ENCODE measurements around the gene SLC37A3. TPM values are rescaled to one million over a fixed set of nuclear protein-coding genes. Genes with fewer than 3 reads are reported as not detected.

SLC37A3 gene
- total RNA-seq, 1 donor: 79.0 TPM

DNA sequence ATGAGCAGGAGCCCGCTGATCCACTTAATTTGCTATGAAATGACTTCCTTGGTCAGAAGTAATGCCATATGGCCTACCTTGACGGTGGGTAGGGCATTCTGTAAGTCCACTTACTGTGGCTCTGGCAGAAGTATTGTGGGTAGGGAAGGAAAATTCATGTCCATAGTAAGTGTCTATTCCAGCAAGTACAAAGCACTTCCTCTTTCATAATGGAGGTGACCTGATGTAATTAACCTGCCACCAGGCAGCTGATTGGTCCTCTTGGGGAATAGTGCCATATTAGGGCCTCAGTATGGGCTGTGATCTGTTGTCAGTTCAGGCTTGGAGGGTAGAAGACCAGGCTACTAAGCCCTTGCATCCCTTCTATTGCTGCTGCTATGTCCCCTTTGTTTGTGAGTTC lies 103.9 kb downstream of the SLC37A3 start:
- TF ChIP-seq, protein P1, sequence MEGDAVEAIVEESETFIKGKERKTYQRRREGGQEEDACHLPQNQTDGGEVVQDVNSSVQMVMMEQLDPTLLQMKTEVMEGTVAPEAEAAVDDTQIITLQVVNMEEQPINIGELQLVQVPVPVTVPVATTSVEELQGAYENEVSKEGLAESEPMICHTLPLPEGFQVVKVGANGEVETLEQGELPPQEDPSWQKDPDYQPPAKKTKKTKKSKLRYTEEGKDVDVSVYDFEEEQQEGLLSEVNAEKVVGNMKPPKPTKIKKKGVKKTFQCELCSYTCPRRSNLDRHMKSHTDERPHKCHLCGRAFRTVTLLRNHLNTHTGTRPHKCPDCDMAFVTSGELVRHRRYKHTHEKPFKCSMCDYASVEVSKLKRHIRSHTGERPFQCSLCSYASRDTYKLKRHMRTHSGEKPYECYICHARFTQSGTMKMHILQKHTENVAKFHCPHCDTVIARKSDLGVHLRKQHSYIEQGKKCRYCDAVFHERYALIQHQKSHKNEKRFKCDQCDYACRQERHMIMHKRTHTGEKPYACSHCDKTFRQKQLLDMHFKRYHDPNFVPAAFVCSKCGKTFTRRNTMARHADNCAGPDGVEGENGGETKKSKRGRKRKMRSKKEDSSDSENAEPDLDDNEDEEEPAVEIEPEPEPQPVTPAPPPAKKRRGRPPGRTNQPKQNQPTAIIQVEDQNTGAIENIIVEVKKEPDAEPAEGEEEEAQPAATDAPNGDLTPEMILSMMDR (IDR thresholded peaks at IDR 0.05; ENCODE audit: insufficient read depth, low read depth, low read length): no peak
- H3K4me3 ChIP-seq (ENCODE audit: low read depth, low read length): no peak overlapping the region
- DNase-seq (ENCODE audit: low read depth): no peak

- TF ChIP-seq, protein P1 (IDR thresholded peaks at IDR 0.05; ENCODE audit: insufficient read depth, low read depth, low read length): no peak
- H3K4me3 ChIP-seq (ENCODE audit: low read depth, low read length): no peak overlapping the region
- no peak for DNase-seq (ENCODE audit: low read depth)
Observed at GRCh38 chr7:140292438-140292837, 105.9 kb downstream of the SLC37A3 start.

DNA sequence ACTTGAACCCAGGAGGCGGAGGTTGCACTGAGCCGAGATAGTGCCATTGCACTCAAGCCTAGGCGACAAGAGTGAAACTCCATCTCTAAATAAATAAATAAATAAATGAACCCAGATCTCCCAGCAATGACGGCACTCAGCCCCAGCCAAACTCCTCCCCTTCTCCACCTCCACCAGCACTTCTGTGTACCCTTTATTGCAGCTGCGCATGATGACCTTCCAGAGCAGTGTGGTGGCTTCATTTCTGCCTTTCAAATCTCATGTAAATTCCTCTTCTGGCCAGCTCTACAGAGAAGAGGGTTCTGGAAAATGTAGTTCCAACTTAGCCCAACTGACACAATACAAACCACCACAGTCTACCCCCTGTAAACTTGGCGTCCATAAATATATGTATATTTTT lies 108.5 kb downstream of the SLC37A3 start:
- no peak overlapping the region for H3K4me3 ChIP-seq (ENCODE audit: low read depth, low read length)
- DNase-seq (ENCODE audit: low read depth): no peak
- TF ChIP-seq, protein P1 (IDR thresholded peaks at IDR 0.05; ENCODE audit: insufficient read depth, low read depth, low read length): no peak

DNA sequence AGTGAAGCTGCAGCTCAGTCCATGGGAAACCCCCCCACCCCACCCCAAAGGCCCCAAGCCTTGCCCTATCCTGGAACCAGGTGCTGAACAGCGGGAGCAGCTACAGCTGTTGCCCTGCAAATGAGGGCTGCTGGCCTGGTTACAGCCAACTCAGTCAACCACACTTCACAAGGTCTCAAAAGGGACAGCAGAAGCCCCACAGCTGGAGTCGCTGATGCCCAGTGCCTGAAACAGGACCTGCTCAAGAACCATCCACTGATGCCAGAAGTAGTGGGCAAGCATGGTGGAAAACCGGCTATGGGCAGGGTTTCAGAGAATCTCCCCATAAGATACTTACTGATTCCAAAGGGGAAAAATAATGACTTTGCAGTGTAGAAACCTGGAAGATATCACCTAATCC lies 110.3 kb downstream of the SLC37A3 start:
- no peak for DNase-seq (ENCODE audit: low read depth)
- H3K4me3 ChIP-seq (ENCODE audit: low read depth, low read length): no peak overlapping the region
- TF ChIP-seq, protein P1 (IDR thresholded peaks at IDR 0.05; ENCODE audit: insufficient read depth, low read depth, low read length): no peak

- DNase-seq (ENCODE audit: low read depth): no peak
- no peak overlapping the region for H3K4me3 ChIP-seq (ENCODE audit: low read depth, low read length)
- TF ChIP-seq, protein P1 (IDR thresholded peaks at IDR 0.05; ENCODE audit: insufficient read depth, low read depth, low read length): no peak
Observed at GRCh38 chr7:140285938-140286337, 112.4 kb downstream of the SLC37A3 start.

DNA sequence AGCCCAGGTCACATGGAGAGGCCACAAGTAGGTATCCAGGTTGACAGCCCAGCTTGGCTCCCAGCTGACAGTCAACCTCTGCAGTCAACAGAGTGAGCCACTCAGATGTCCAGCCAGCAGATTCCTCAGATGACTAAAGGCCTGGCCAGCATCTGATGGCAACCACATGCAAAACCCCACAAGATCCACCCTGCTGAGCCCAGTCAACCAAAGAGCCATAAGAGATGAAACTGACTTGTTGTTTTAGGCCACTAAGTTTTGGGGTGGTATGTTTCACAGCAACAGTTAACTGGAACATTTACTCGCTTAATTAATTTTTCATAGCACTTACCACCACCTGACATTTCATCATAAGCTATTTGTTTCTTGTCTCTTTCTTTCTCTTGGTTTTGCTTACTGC lies 114.3 kb downstream of the SLC37A3 start:
- TF ChIP-seq, protein P1 (IDR thresholded peaks at IDR 0.05; ENCODE audit: insufficient read depth, low read depth, low read length): no peak
- no peak overlapping the region for H3K4me3 ChIP-seq (ENCODE audit: low read depth, low read length)
- DNase-seq (ENCODE audit: low read depth): no peak

Small RNA genes within 50 kb of the gene (small RNA-seq; reads per million reads assigned to genes)
- not detected for gene RNA5SP247
- 40.3 reads per million, percentile 95 among the genes with 10 or more reads in this experiment for gene RNA5SP248

Other genes with a start within 250 kb of the SLC37A3 start
- gene KDM7A, start 221.5 kb downstream of the SLC37A3 start, total RNA-seq: 3.9 and 4.5 TPM in 2 replicates
- not detected in 2 replicates for gene RAB19, start 5.5 kb upstream of the SLC37A3 start, total RNA-seq
- gene MKRN1, start 81.0 kb upstream of the SLC37A3 start, total RNA-seq: 41.9 and 50.5 TPM in 2 replicates
- gene DENND2A, start 242.3 kb upstream of the SLC37A3 start, total RNA-seq: 25.5 and 26.7 TPM in 2 replicates